A549 (cell line): ENCODE results near the gene CYP27B1. TPM values are rescaled to one million over a fixed set of nuclear protein-coding genes. Genes with fewer than 3 reads are reported as not detected.

Experiments used
- ATAC-seq, 2 experiments: fragments of 200-7000 bp in 1 of 2; fragments of >200 bp in 1 of 2; cut with Nextera tagmentation in 1 of 2; cut with Tn5 transposase in 1 of 2; 3 replicates each; pipeline versions ENCODE4 v1.8.0 to v1.9.1; 2018 to 2020; ENCODE audit warnings: mild to moderate bottlenecking in 1 of 2, moderate library complexity in 1 of 2
- CTCF ChIA-PET: fragments of 300-600 bp; sonication (Branson Sonifier 250); formaldehyde crosslinking; extraction: SDS; loops from one replicate; lab custom pipeline; 2021; ENCODE audit warnings: antibody characterized with exemption, inconsistent platforms; lab: Yijun Ruan, JAX
- POLR2A ChIA-PET: fragments of 350-600 bp; formaldehyde crosslinking; extraction: SDS; loops from one replicate; lab custom pipeline; 2021; ENCODE audit warnings: antibody characterized with exemption, inconsistent platforms; lab: Yijun Ruan, JAX
- DNase-seq, 2 experiments: peaks; one replicate each; pipeline versions ENCODE4 v3.0.0 to v3.0.0-alpha.2; 2011 to 2016; ENCODE audit warnings: low read depth in 1 of 2, low spot score in 1 of 2
- FAIRE-seq: peaks from 2 replicates; lab custom pipeline; 2011; peaks lifted over from hg19 to GRCh38; lab: Jason Lieb, UNC
- H3K27ac ChIP-seq, 2 experiments: fragments of >200 bp; sonication (Bioruptor Twin); formaldehyde crosslinking; 3 replicates each; pipeline ENCODE4 v1.5.1; 2016 to 2017
- H3K4me1 ChIP-seq: fragments of >200 bp; sonication (Bioruptor Twin); formaldehyde crosslinking; 3 replicates; pipeline ENCODE4 v1.6.1; 2016
- H3K4me2 ChIP-seq: fragments of >200 bp; sonication (Bioruptor Twin); formaldehyde crosslinking; 3 replicates; pipeline ENCODE4 v1.6.1; 2016
- H3K4me3 ChIP-seq: fragments of >200 bp; sonication (Bioruptor Twin); formaldehyde crosslinking; 3 replicates; pipeline ENCODE4 v1.5.1; 2016
- H3K9me3 ChIP-seq: fragments of >200 bp; sonication (Bioruptor Twin); formaldehyde crosslinking; 3 replicates; pipeline ENCODE4 v1.6.1; 2016
- ATOH8 ChIP-seq: fragments of 250-450 bp; sonication (Bioruptor Pico); IDR thresholded peaks from 2 replicates; pipeline ENCODE4 v1.5.0; 2020; ENCODE audit warnings: low read depth, mild to moderate bottlenecking, moderate library complexity
- BCL3 ChIP-seq: fragments of >200 bp; sonication (Bioruptor Twin); formaldehyde crosslinking; IDR thresholded peaks from 3 replicates; pipeline ENCODE4 v1.6.1; 2016
- BHLHE40 ChIP-seq: IDR thresholded peaks from 2 replicates; pipeline ENCODE4 v1.6.1; 2012; ENCODE audit warnings: low read depth, low read length, inconsistent platforms
- CHD2 ChIP-seq: fragments of 150-350 bp; IDR thresholded peaks from 2 replicates; pipeline ENCODE4 v1.6.1; 2014; ENCODE audit warnings: low read length; ENCODE audit not compliant: partially characterized antibody
- CHD4 ChIP-seq: fragments of 200-600 bp; sonication (generic); IDR thresholded peaks from 2 replicates; pipeline ENCODE4 v1.6.1; 2016; ENCODE audit warnings: antibody characterized with exemption, mild to moderate bottlenecking, borderline replicate concordance
- EHMT2 ChIP-seq: fragments of 200-600 bp; sonication (generic); IDR thresholded peaks from 2 replicates; pipeline ENCODE4 v1.6.1; 2016; ENCODE audit warnings: antibody characterized with exemption, low read depth, mild to moderate bottlenecking, moderate library complexity
- ESRRA ChIP-seq: fragments of 150-350 bp; IDR thresholded peaks from 2 replicates; pipeline ENCODE4 v1.6.1; 2014; ENCODE audit warnings: mild to moderate bottlenecking, low read length, borderline replicate concordance
- FOSL2 ChIP-seq, 2 experiments: fragments of 450-650 bp in 1 of 2; fragments of >200 bp in 1 of 2; sonication (Bioruptor Twin) in 1 of 2; formaldehyde crosslinking; IDR thresholded peaks; 2 replicates each; pipeline versions ENCODE4 v1.5.0 to v1.6.1; 2016 to 2020; ENCODE audit warnings: mild to moderate bottlenecking in 1 of 2, moderate library complexity in 1 of 2
- FOXS1 ChIP-seq: fragments of 250-450 bp; sonication (Bioruptor Pico); IDR thresholded peaks from 2 replicates; pipeline ENCODE4 v1.5.0; 2020; ENCODE audit warnings: mild to moderate bottlenecking, moderate library complexity
- HDAC2 ChIP-seq: fragments of 200-600 bp; sonication (generic); IDR thresholded peaks from 2 replicates; pipeline ENCODE4 v1.6.1; 2016
- HOXA7 ChIP-seq: fragments of 250-450 bp; sonication (Bioruptor Pico); IDR thresholded peaks from 2 replicates; pipeline ENCODE4 v1.5.0; 2020; ENCODE audit warnings: mild to moderate bottlenecking, moderate library complexity
- HOXB5 ChIP-seq: fragments of 250-450 bp; sonication (Bioruptor Pico); IDR thresholded peaks from 2 replicates; pipeline ENCODE4 v1.5.0; 2020; ENCODE audit warnings: mild to moderate bottlenecking, moderate library complexity
- KDM1A ChIP-seq: fragments of 200-600 bp; sonication (generic); IDR thresholded peaks from 2 replicates; pipeline ENCODE4 v1.6.1; 2016; ENCODE audit warnings: low read depth, mild to moderate bottlenecking
- KDM5A ChIP-seq: fragments of 200-600 bp; sonication (generic); IDR thresholded peaks from 2 replicates; pipeline ENCODE4 v1.6.1; 2016; ENCODE audit warnings: antibody characterized with exemption, mild to moderate bottlenecking
- MAFK ChIP-seq: fragments of 450-650 bp; IDR thresholded peaks from 2 replicates; pipeline ENCODE4 v1.6.1; 2014; ENCODE audit not compliant: partially characterized antibody
- MAZ ChIP-seq: fragments of 150-350 bp; IDR thresholded peaks from 2 replicates; pipeline ENCODE4 v1.6.1; 2014; ENCODE audit warnings: antibody characterized with exemption, low read depth, low read length, borderline replicate concordance
- NFE2L2 ChIP-seq: fragments of 150-350 bp; conservative IDR thresholded peaks from 2 replicates; pipeline ENCODE4 v1.6.1; 2014; ENCODE audit warnings: low read length
- POLR2AphosphoS2 ChIP-seq: conservative IDR thresholded peaks from 2 replicates; pipeline ENCODE4 v1.6.1; 2012; ENCODE audit warnings: low read length, improper control_type of control experiment, inconsistent platforms
- RAD21 ChIP-seq, 2 experiments: fragments of >200 bp in 1 of 2; sonication (Bioruptor Twin) in 1 of 2; formaldehyde crosslinking in 1 of 2; IDR thresholded peaks in 1 of 2; conservative IDR thresholded peaks in 1 of 2; 2 replicates in 1 of 2; 3 replicates in 1 of 2; pipeline ENCODE4 v1.6.1; 2012 to 2018; ENCODE audit warnings: inconsistent platforms in 1 of 2
- RCOR1 ChIP-seq: fragments of 150-350 bp; IDR thresholded peaks from 2 replicates; pipeline ENCODE4 v1.6.1; 2014; ENCODE audit warnings: antibody characterized with exemption, low read length, low read depth
- REST ChIP-seq: fragments of 200-600 bp; sonication (generic); IDR thresholded peaks from 2 replicates; pipeline ENCODE4 v1.6.1; 2016; ENCODE audit warnings: antibody characterized with exemption, mild to moderate bottlenecking, moderate library complexity
- RNF2 ChIP-seq: fragments of 200-600 bp; sonication (generic); IDR thresholded peaks from 2 replicates; pipeline ENCODE4 v1.6.1; 2016; ENCODE audit warnings: low read depth, mild to moderate bottlenecking, antibody characterized with exemption, moderate library complexity, borderline replicate concordance
- SMC3 ChIP-seq: fragments of >200 bp; sonication (Bioruptor Twin); formaldehyde crosslinking; IDR thresholded peaks from 3 replicates; pipeline ENCODE4 v1.6.1; 2018; ENCODE audit warnings: inconsistent platforms
- SREBF2 ChIP-seq: fragments of 450-650 bp; IDR thresholded peaks from 2 replicates; pipeline ENCODE4 v1.6.1; 2014; ENCODE audit warnings: mild to moderate bottlenecking, moderate library complexity
- TFCP2L1 ChIP-seq: fragments of 250-450 bp; sonication (Bioruptor Pico); IDR thresholded peaks from 2 replicates; pipeline ENCODE4 v1.5.0; 2021; ENCODE audit warnings: mild to moderate bottlenecking
- ZC3H11A ChIP-seq: fragments of 450-650 bp; IDR thresholded peaks from 2 replicates; pipeline ENCODE4 v1.6.1; 2014; ENCODE audit warnings: antibody characterized with exemption, mild to moderate bottlenecking
- ZSCAN20 ChIP-seq: fragments of 250-450 bp; sonication (Bioruptor Pico); IDR thresholded peaks from 2 replicates; pipeline ENCODE4 v1.8.0; 2022; ENCODE audit warnings: mild to moderate bottlenecking, moderate library complexity
- WGBS: methylation state at CpG from one replicate; pipeline ENCODE4 v1.1.6; 2017; ENCODE audit errors: missing lambda C conversion rate; 5-methylcytosine and 5-hydroxymethylcytosine counted together
- polyA plus RNA-seq, 4 experiments: library from polyadenylated mRNA; depleted of rRNA in 3 of 4; stranded (reverse); fragments of >200 nt; fragmentation: RNase III in 1 of 4; extraction: RNeasy Plus Mini Kit Qiagen cat#74134 plus additional on column Dnase treatment in 1 of 4; gene quantifications; 2 replicates in 3 of 4; 3 replicates in 1 of 4; pipeline ENCODE4 v1.2.3, GENCODE V29; 2011 to 2017

The CYP27B1 gene
- polyA plus RNA-seq, 2 of the 4 experiments (the other 2 are of a cell fraction) = 1.9 to 2.3 TPM

GRCh38 chr12:57808351-57808750 lies 41.5 kb upstream of the CYP27B1 start (continued):
- no peak for TF ChIP-seq RCOR1
- no peak for TF ChIP-seq CHD2

GRCh38 chr12:57807285-57807684 lies 40.4 kb upstream of the CYP27B1 start:
- FAIRE-seq (no peak), DNase-seq (no peak), ATAC-seq (no peak)
- Histone ChIP-seq H3K27ac (no peak overlapping the region), H3K4me1 (peaks cover 11% of the 10 kb centered on the region), H3K4me2 (no peak overlapping the region), H3K9me3 (no peaks in the 10 kb centered on the region), H3K4me3 (no peak overlapping the region)
- POLR2A ChIA-PET = no interaction called here
- TF ChIP-seq HOXA7 (CRISPR knock-in tag) (no peak), SMC3 (no peak), SREBF2 (no peak), RAD21 (conservative IDR thresholded peaks at IDR 0.05 in 1 of 2, IDR thresholded peaks at IDR 0.05 in 1 of 2) (no peak), HDAC2 (no peak), KDM5A (no peak), RNF2 (no peak), BHLHE40 (no peak), EHMT2 (no peak)
- 73% methylated on average over 6 of the region's 9 CpGs for WGBS
- CTCF ChIA-PET = interaction anchor here (0.8 to 1.7 kb wide), 6 partner anchors 13 to 99 kb away, joined by 3 to 6 read pairs (median 4); partner anchors contain the start of gene TSFM

- WGBS = 91% methylated on average over 3 of the region's 3 CpGs
- Histone ChIP-seq H3K4me3 (no peak overlapping the region), H3K27ac (no peak overlapping the region), H3K4me2 (no peak overlapping the region), H3K9me3 (no peaks in the 10 kb centered on the region), H3K4me1 (peaks cover 11% of the 10 kb centered on the region)
- POLR2A ChIA-PET = no interaction called here
- no peak for TF ChIP-seq MAFK
- TF ChIP-seq FOXS1 = no peak
- no peak for TF ChIP-seq BHLHE40
- no peak for TF ChIP-seq ESRRA
- TF ChIP-seq NFE2L2 = no peak
- TF ChIP-seq ATOH8 (CRISPR knock-in tag) = no peak
- no peak for TF ChIP-seq FOSL2 (IDR thresholded peaks at IDR 0.05)
- TF ChIP-seq FOSL2 (CRISPR knock-in tag; IDR thresholded peaks at IDR 0.05) = no peak
- no peak for TF ChIP-seq TFCP2L1
- no peak for TF ChIP-seq ZSCAN20 (CRISPR knock-in tag)
- TF ChIP-seq BCL3 = no peak
- TF ChIP-seq CHD4 = no peak
- TF ChIP-seq HOXA7 (CRISPR knock-in tag) = no peak
- no peak for TF ChIP-seq CHD2
- no peak for TF ChIP-seq ZC3H11A
- no peak for TF ChIP-seq KDM1A
- TF ChIP-seq SMC3 = no peak
- TF ChIP-seq POLR2AphosphoS2 = no peak
- no peak for TF ChIP-seq REST
- no peak for TF ChIP-seq HOXB5 (CRISPR knock-in tag)
- TF ChIP-seq MAZ = no peak
- CTCF ChIA-PET = interaction anchor here (0.8 to 1.7 kb wide), 8 partner anchors 12 to 99 kb away, joined by 3 to 6 read pairs (median 3); partner anchors contain the start of gene TSFM
- FAIRE-seq = no peak
- no peak for ATAC-seq
- no peak for DNase-seq
Observed at GRCh38 chr12:57806677-57807076, 39.8 kb upstream of the CYP27B1 start.
